Fibroblast of mammary gland (primary cell): ENCODE data around the gene KIF11.

ENCODE experiments used
- DNase-seq: peaks from one replicate; pipeline ENCODE4 v3.0.0-alpha.2; 2010; ENCODE audit warnings: low read depth
- H3K4me3 ChIP-seq: 2 replicates; pipeline ENCODE4 v1.5.1; 2011; ENCODE audit warnings: low read depth, mild to moderate bottlenecking, low read length, moderate library complexity; ENCODE audit not compliant: control insufficient read depth
- CTCF ChIP-seq: conservative IDR thresholded peaks from 2 replicates; pipeline ENCODE4 v1.5.1; 2011; ENCODE audit warnings: low read depth, low read length, inconsistent platforms; ENCODE audit not compliant: control insufficient read depth, insufficient read depth

KIF11 gene

GRCh38 chr10:92590623-92591549 lies 2.0 kb upstream of the KIF11 start:
- peak; percentile 67 for DNase-seq

GRCh38 chr10:92591550-92592022 lies 1.3 kb upstream of the KIF11 start:
- peak; percentile 93 for DNase-seq
- peak overlapping the region; percentile 94 for H3K4me3 ChIP-seq
- TF ChIP-seq CTCF: no peak

More at GRCh38 chr10:92590623-92591549, 2.0 kb upstream of the KIF11 start:
- peak overlapping the region; percentile 94 for H3K4me3 ChIP-seq
- TF ChIP-seq CTCF: peak; percentile 58

GRCh38 chr10:92593619-92594588 lies 974 bp downstream of the KIF11 start:
- H3K4me3 ChIP-seq: peak overlapping the region; percentile 94
- no peak for DNase-seq
- no peak for TF ChIP-seq CTCF

GRCh38 chr10:92595505-92595904 lies 2.6 kb downstream of the KIF11 start:
- TF ChIP-seq CTCF: no peak
- no peak overlapping the region for H3K4me3 ChIP-seq
- DNase-seq: no peak

GRCh38 chr10:92598321-92598720 lies 5.4 kb downstream of the KIF11 start:
- peak; percentile 86 for DNase-seq
- TF ChIP-seq CTCF: no peak
- H3K4me3 ChIP-seq: no peak overlapping the region

GRCh38 chr10:92604841-92605240 lies 11.9 kb downstream of the KIF11 start:
- H3K4me3 ChIP-seq: no peak overlapping the region
- TF ChIP-seq CTCF: no peak
- no peak for DNase-seq
